ENCODE results near the gene DCC.

- TF ChIP-seq PRPF4 (IDR thresholded peaks at IDR 0.05; ENCODE audit: insufficient read depth, low read depth, low read length, poor library complexity, severe bottlenecking) (no peak), GATA2 (CRISPR knock-in tag; IDR thresholded peaks at IDR 0.05) (no peak), ZBTB1 (CRISPR knock-in tag; IDR thresholded peaks at IDR 0.05; ENCODE audit: borderline replicate concordance, low read depth) (no peak), HNRNPH1 (optimal IDR thresholded peaks at IDR 0.05; ENCODE audit: low read depth, low read length) (no peak), POLR2AphosphoS5 (IDR thresholded peaks at IDR 0.05; ENCODE audit: control insufficient read depth, insufficient read depth, low read depth, low read length) (no peak), ZNF212 (CRISPR knock-in tag; IDR thresholded peaks at IDR 0.05) (no peak), GTF3C2 (IDR thresholded peaks at IDR 0.05; ENCODE audit: borderline replicate concordance, extremely low read depth, insufficient read length) (no peak)
Observed at GRCh38 chr18:52791321-52791720, 451.3 kb downstream of the DCC start.

Measured in K562 (cell line).